Left lobe of liver (tissue), 2 donors: ENCODE data around the gene SCNN1B. TPM values are rescaled to one million over a fixed set of nuclear protein-coding genes. Genes with fewer than 3 reads are reported as not detected.
"Not testable (repeated sequence)": the region's sequence is repeated elsewhere in the genome, so short reads cannot be mapped to it uniquely, and the experiment has no call there.

Experiments
- ATAC-seq: fragments of 200-7000 bp; cut with Tn5 transposase; one replicate; pipeline ENCODE4 v1.9.1; 2020; ENCODE audit warnings: mild to moderate bottlenecking, moderate library complexity
- DNase-seq: peaks from one replicate; pipeline ENCODE4 v3.0.0-alpha.2; 2020; ENCODE audit warnings: low spot score
- total RNA-seq: library from RNA; stranded (reverse); gene quantifications from one replicate; pipeline ENCODE4 v1.2.1, GENCODE V29; 2021
- donor health status: DM: no; HTN: no; CAD: no; lungs with moderate emphysema.
- donor health status: DM: no; HTN: yes; CAD: no.

SCNN1B gene
- 0.18 TPM for total RNA-seq

DNA sequence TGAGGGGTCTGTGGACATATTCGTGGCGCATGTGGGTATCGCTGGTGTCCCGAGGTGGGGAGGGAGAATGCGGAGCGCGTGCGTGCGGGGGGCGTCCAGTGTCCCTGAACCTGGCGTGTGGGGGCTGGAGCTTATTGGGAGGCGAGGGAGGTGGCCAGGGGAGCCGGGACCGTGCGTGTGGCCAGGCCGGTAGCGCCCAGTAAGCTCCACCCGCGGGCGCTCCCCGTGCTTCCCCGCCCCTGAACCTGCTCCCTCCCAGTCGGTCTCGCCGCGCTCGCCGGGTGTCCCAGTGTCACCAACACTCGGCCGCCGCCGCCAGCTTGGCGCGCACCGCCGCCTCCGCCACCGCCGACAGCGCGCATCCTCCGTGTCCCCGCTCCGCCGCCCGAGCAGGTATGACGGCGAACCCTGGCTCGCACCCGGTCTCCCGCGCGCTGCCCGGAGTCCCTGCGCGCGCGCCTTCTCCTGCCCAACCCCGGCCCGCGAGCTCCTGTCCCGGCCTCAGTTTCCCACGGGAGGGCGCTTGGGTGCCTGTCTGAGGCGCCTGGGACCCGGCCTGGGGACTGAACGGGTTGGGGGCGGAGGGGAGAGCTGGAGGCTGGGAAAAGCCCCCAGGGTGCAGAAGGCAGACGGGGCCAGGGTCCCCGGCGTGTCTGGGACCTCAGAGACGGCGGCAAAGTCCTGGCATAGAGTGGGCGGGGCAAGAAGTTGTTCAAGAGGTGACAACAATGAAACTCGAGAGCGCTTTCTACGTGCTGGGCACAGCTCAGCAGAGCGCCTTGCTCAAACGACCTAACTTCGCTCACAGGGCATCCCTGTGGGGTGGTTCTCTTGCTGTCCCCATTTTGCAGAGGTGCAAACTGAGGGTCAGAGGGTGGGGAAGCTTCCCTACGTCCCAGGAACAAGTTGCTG is at the start of gene SCNN1B:
Gene SCNN1B (plus strand): TSS at position 258 of the 912 bp plus-strand sequence. CDS start 46,298 bp downstream, outside the sequence.
- DNase-seq (no peak), ATAC-seq (peak; percentile 19)

- no peak for DNase-seq
- ATAC-seq: no peak
Observed at GRCh38 chr16:23252310-23252709, 49.8 kb upstream of the SCNN1B start.

- not testable (repeated sequence) for DNase-seq, ATAC-seq
Observed at GRCh38 chr16:23253650-23254049, 48.5 kb upstream of the SCNN1B start.

DNA sequence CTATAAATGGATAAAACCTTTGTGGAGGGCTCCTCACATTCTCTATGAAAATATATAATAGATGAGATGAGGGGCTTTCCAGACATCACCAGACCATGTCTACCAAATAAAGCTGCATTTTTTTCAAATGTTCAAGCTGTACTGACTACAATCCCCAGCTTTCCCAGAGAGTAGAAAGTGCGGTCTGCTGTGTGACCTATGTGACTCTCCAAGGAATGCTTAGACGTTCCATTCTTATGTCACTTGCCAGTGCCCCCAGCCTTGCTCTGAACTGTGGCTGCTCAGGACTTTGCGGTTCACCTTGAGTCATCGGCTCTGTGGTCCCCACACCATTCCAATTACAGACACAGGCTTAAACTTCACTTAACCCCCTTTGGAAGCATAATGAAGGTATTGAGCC is 47.8 kb upstream of the SCNN1B start:
- DNase-seq (no peak), ATAC-seq (no peak)

DNA sequence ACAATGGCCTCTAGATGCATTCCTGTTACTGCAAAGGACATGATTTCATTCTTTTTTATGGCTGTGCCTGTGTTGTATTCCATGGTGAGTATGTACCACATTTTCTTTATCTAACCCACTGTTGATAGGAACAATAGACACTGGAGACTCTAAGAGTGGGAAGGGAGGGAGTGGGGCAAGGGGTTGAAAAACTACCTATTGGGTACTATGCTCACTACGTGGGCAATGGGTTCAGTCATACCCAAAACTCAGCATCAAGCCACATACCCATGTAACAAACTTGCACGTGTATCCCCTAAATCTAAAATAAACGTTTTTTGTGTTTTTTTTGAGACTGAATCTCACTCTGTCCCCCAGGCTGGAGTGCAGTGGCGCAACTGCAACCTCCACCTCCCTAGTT is 47.1 kb upstream of the SCNN1B start:
- ATAC-seq: no peak
- DNase-seq: no peak

- ATAC-seq (no peak), DNase-seq (no peak)
Observed at GRCh38 chr16:23256440-23256839, 45.7 kb upstream of the SCNN1B start.

- ATAC-seq: no peak
- DNase-seq: no peak
Observed at GRCh38 chr16:23257682-23258081, 44.4 kb upstream of the SCNN1B start.

DNA sequence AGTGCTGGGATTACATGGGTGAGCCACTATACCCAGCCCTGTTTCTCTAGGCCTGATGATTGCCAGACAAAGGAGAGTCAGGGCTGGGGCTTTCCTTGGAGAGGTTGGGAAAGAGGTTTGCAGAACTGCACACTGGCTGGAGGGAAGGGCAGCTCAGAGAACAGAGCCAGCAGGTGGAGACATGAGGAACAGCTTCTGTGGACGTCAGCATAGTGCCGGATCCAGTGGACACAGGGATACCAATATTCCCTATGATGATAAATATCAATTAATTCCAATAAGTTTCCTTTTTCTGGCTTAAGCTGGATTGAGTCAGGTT is 43.2 kb upstream of the SCNN1B start:
- ATAC-seq: no peak

GRCh38 chr16:23267647-23268046 is 34.5 kb upstream of the SCNN1B start:
- ATAC-seq (no peak), DNase-seq (no peak)

More for the DNA sequence above, 43.2 kb upstream of the SCNN1B start:
- DNase-seq: no peak

GRCh38 chr16:23268561-23268960 is 33.5 kb upstream of the SCNN1B start:
- DNase-seq (no peak), ATAC-seq (no peak)

- DNase-seq (no peak), ATAC-seq (peak; percentile 16)
Observed at GRCh38 chr16:23269248-23269953, 32.7 kb upstream of the SCNN1B start.

GRCh38 chr16:23270654-23271053 is 31.4 kb upstream of the SCNN1B start:
- DNase-seq: no peak
- ATAC-seq: no peak

- no peak for ATAC-seq
Observed at GRCh38 chr16:23274968-23275367, 27.1 kb upstream of the SCNN1B start.

GRCh38 chr16:23276821-23277220 is 25.3 kb upstream of the SCNN1B start:
- no peak for DNase-seq
- no peak for ATAC-seq

More at GRCh38 chr16:23274968-23275367, 27.1 kb upstream of the SCNN1B start:
- no peak for DNase-seq

DNA sequence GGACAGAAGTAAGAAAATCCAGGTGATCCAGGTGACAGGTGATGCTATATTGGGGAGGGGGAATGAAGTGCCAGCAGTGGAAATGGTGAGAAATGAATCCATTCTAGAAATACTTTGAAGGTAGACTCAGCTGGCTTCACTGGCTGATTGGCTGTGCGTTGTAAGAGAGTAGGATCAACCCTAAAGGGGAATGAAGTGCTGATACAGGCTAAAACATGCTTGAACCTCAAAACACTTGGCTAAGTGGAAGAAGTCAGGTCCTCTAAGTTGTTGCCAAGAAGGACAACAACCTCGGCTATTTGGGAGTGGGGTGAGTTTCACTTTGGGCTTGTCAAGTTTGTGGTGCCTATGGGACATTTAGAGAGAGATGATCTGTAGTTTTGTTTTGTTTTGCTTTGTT is 24.1 kb upstream of the SCNN1B start:
- DNase-seq: no peak
- ATAC-seq: no peak

DNA sequence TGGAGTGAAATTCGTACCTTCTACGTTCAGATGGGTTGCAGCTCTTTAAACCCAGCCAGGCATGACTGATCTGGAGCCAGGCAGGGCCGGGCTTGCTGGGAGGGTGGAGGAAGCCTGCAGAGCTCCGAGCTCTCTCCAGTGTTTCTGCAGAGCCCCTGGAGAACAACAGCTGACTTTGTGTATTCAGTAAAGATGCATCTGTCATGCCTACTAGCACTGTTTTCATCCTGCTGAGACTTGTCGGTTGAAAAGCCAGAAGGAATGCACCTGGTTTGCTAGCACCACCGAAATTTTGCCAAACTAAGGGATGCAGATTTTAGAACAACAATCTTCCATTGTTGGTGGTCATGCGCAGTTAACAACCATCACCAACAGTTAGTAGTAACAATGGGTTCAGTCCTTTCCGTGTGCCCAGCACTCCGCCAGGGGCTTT is 22.4 kb upstream of the SCNN1B start:
- ATAC-seq (no peak), DNase-seq (no peak)

- DNase-seq: no peak
- ATAC-seq: no peak
Observed at GRCh38 chr16:23280483-23280967, 21.6 kb upstream of the SCNN1B start.

DNA sequence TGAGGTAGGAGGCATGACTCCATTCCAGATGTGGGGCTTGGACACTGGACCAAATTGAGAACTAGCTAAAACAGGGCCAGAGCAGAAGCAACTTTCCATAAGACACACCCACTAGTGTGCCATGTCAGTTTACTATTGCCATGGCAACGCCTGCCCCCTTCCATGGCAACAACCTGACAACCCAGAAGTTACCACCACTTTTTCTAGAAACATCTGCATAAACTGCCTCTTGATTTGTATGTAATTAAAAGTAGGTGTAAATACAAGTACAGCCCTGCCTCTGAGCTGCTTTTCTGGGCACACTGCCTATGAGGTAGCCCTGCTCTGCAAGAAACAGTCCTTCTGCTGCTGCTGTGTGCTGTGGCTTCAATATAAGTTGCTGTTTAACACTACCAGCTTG is 19.5 kb upstream of the SCNN1B start:
- ATAC-seq (no peak), DNase-seq (no peak)

DNA sequence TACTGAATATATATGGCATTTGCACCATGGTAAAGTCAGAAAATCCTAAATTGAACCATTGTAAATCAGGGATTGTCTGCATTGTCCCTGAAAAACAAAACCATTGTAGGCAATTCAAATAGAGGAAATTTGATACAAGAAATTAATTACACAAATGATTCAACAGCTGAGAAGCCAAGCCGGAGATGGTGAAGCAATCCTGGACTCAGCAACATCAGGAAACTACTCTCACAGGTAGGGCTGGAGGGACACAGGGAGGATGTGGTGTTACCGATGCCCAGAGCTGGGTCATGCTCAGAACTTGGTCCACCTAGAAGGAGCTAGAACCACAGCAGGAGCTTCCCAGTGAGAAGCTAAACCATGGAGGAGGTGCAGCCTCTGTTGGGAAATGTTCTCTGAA is 18.5 kb upstream of the SCNN1B start:
- no peak for ATAC-seq
- no peak for DNase-seq

DNA sequence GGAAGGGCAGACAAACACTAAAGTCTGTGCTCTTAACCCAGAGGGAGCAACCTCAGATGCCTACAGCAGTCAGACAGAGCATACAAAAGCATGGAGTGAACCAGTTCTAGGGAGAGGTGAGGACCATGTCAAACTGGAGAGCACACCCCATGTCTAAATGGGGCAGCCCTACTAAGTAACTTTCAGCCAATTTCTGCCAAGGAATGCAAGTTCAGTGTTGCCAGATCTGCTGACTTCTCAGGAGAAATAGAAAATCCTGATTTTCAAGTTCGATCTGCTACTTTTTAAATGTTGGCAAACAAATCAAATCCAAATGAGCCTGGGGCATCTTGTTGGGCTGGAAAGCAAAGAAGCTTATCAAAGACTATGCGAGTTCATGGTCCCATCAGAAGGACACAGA is 17.5 kb upstream of the SCNN1B start:
- ATAC-seq: no peak
- DNase-seq: no peak

DNA sequence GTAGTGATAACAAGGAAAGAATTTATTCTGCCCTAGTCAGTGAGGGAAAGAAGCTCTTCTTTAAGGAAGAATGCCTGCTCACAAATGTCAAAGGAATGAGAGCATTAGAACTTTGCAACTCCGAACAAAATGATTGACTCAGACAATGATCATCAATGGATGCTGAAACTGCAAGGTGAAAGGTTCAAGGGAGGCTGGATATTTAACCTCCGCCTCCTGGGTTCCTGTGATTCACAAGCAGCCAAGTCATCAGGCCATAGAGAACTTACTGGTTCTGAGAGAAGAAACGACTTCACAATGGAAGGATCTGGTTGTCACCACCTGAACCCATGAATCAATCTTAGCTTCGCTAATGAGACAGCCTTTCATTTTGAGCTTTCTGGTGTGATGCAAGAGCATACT is 16.0 kb upstream of the SCNN1B start:
- ATAC-seq (no peak), DNase-seq (no peak)

DNA sequence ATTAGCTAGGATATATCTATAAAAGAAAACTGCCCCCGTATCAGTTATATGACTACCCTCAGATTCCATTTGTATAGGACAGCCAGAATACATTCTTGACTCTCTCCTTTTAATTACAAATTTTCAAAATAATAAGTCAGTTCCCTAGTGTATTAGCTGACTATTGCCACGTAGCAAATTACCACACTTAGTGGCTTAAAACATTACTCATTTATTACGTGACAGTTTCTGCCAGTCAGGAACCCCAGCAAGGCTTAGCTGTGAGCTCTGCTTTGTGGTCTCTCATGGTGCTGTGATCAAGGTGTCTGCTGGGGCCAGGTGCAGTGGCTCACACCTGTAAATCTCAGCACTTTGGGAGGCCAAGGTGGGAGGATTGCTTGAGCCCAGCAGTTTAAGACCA is 13.9 kb upstream of the SCNN1B start:
- ATAC-seq (no peak), DNase-seq (no peak)
